NB4 (cell line): ENCODE results near the gene OPALIN.

Source experiments
- MYC ChIP-seq: IDR thresholded peaks from 2 replicates; pipeline ENCODE4 v1.6.1; 2011; ENCODE audit warnings: low read depth, low read length
- POLR2A ChIP-seq: IDR thresholded peaks from 2 replicates; pipeline ENCODE4 v1.6.1; 2011; ENCODE audit warnings: mild to moderate bottlenecking; ENCODE audit not compliant: insufficient read length; ENCODE audit errors: extremely low read depth
- TF ChIP-seq, protein P1 (sequence below): IDR thresholded peaks from one replicate; pipeline ENCODE4 v1.5.1; 2012; ENCODE audit warnings: low read depth, low read length

DNA sequence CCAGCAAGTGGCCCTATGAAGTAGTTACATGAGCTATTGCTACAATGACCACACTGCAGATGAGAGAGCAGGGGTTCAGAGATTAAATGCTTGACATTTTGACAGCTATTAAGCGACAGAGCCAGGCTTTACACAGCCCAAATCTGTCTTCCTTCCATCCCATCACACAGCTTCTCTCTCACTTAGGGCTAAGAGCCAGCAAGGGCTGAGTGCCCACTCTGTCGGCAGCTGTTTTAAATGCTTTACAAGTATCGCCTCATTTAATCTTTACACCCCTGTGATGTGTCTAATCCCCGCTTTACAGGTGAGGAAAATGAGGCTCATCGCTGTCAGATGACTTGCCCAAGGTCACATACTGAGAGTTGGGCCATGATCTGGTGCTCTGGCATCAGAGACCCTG, 15.2 kb upstream of the OPALIN start:
- TF ChIP-seq POLR2A: no peak
- TF ChIP-seq, protein P1, sequence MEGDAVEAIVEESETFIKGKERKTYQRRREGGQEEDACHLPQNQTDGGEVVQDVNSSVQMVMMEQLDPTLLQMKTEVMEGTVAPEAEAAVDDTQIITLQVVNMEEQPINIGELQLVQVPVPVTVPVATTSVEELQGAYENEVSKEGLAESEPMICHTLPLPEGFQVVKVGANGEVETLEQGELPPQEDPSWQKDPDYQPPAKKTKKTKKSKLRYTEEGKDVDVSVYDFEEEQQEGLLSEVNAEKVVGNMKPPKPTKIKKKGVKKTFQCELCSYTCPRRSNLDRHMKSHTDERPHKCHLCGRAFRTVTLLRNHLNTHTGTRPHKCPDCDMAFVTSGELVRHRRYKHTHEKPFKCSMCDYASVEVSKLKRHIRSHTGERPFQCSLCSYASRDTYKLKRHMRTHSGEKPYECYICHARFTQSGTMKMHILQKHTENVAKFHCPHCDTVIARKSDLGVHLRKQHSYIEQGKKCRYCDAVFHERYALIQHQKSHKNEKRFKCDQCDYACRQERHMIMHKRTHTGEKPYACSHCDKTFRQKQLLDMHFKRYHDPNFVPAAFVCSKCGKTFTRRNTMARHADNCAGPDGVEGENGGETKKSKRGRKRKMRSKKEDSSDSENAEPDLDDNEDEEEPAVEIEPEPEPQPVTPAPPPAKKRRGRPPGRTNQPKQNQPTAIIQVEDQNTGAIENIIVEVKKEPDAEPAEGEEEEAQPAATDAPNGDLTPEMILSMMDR: no peak
- no peak for TF ChIP-seq MYC
